PC-3 (cell line): ENCODE measurements around the gene ENTPD7.
"Not testable (repeated sequence)": the region's sequence is repeated elsewhere in the genome, so short reads cannot be mapped to it uniquely, and the experiment has no call there.

Experiments
- EZH2 ChIP-seq: fragments of 300-600 bp; sonication (generic); IDR thresholded peaks from one replicate; pipeline ENCODE4 v1.6.1; 2017; ENCODE audit warnings: antibody characterized with exemption, mild to moderate bottlenecking, low read length; ENCODE audit not compliant: unreplicated experiment
- EZH2phosphoT487 ChIP-seq: fragments of 300-600 bp; sonication (generic); IDR thresholded peaks from 2 replicates; pipeline ENCODE4 v1.6.1; 2018; ENCODE audit warnings: mild to moderate bottlenecking, antibody characterized with exemption, low read length, borderline replicate concordance
- TF ChIP-seq, protein P1 (sequence below): fragments of 300-600 bp; sonication (generic); conservative IDR thresholded peaks from 2 replicates; pipeline ENCODE4 v1.5.1; 2017; ENCODE audit warnings: antibody characterized with exemption, low read depth, mild to moderate bottlenecking, low read length

- TF ChIP-seq, protein P1, sequence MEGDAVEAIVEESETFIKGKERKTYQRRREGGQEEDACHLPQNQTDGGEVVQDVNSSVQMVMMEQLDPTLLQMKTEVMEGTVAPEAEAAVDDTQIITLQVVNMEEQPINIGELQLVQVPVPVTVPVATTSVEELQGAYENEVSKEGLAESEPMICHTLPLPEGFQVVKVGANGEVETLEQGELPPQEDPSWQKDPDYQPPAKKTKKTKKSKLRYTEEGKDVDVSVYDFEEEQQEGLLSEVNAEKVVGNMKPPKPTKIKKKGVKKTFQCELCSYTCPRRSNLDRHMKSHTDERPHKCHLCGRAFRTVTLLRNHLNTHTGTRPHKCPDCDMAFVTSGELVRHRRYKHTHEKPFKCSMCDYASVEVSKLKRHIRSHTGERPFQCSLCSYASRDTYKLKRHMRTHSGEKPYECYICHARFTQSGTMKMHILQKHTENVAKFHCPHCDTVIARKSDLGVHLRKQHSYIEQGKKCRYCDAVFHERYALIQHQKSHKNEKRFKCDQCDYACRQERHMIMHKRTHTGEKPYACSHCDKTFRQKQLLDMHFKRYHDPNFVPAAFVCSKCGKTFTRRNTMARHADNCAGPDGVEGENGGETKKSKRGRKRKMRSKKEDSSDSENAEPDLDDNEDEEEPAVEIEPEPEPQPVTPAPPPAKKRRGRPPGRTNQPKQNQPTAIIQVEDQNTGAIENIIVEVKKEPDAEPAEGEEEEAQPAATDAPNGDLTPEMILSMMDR = not testable (repeated sequence)
- not testable (repeated sequence) for TF ChIP-seq EZH2, EZH2phosphoT487
These were observed 74.8 kb downstream of the ENTPD7 start for GRCh38 chr10:99734111-99734510.
